Measurements from ENCODE around the gene PIGQ.

The PIGQ gene

GRCh38 chr16:567373-568256, 2.2 kb upstream of the PIGQ start:
- peak overlapping the region; percentile 92 for H3K27ac Mint-ChIP-seq
- H3K9me3 Mint-ChIP-seq, result no peaks in the 10 kb centered on the region
- H3K4me1 Mint-ChIP-seq, result peaks cover 41% of the 10 kb centered on the region
- no peak for ATAC-seq
- H3K36me3 Mint-ChIP-seq, result no peaks in the 10 kb centered on the region
- peaks cover 4% of the 10 kb centered on the region for H3K27me3 Mint-ChIP-seq
- H3K4me3 Mint-ChIP-seq, result peak overlapping the region; percentile 76

GRCh38 chr16:568401-569258, 1.1 kb upstream of the PIGQ start:
- Mint-ChIP-seq H3K4me1 (peaks cover 41% of the 10 kb centered on the region), H3K27ac (peak overlapping the region; percentile 85), H3K27me3 (no peaks in the 10 kb centered on the region), H3K9me3 (no peaks in the 10 kb centered on the region), H3K4me3 (peak overlapping the region; percentile 87), H3K36me3 (no peaks in the 10 kb centered on the region)
- ATAC-seq, result no peak

DNA sequence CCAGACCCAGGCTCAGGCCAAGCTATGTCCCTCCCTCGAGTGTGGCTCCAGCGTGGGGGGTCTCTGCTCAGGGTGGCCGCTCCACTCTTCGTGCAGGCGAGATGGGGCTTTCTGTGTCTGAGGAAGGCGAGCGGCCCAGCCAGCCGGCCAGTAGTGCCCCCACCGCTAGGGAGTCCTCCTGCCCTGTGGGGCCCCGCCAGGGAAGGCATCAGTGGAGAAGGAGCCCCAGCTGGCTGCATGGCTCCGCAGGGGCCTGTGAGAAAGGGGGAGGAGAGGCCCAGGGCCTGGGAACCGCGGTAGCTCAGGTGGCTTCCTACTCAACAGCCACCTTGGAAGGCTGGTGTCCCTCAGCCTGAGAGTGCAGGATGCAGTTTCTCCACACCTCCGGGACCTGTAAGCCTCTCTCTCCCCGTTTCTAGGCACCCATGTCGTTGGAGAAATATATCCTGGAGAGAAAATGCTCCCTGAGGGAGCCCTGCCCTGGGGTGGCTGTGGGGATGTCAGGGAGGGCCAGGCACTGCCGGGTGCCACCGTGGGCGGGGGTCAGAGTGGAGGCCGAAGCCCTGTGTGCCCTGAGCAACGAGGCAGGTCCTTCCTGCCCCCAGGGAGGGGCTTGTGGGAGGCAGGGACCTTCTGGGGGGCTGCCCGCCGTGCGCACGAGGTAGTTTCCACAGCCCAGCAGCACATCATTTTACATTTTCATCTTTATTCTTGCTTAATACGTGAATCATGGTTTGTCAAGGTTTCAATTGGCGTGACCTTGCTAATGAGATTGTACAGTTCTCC, 3.3 kb downstream of the PIGQ start:
- peaks cover 7% of the 10 kb centered on the region for H3K36me3 Mint-ChIP-seq
- H3K27ac Mint-ChIP-seq, result no peak overlapping the region
- no peaks in the 10 kb centered on the region for H3K27me3 Mint-ChIP-seq
- H3K4me1 Mint-ChIP-seq, result peaks cover 36% of the 10 kb centered on the region
- ATAC-seq, result no peak
- H3K9me3 Mint-ChIP-seq, result no peaks in the 10 kb centered on the region
- no peak overlapping the region for H3K4me3 Mint-ChIP-seq

DNA sequence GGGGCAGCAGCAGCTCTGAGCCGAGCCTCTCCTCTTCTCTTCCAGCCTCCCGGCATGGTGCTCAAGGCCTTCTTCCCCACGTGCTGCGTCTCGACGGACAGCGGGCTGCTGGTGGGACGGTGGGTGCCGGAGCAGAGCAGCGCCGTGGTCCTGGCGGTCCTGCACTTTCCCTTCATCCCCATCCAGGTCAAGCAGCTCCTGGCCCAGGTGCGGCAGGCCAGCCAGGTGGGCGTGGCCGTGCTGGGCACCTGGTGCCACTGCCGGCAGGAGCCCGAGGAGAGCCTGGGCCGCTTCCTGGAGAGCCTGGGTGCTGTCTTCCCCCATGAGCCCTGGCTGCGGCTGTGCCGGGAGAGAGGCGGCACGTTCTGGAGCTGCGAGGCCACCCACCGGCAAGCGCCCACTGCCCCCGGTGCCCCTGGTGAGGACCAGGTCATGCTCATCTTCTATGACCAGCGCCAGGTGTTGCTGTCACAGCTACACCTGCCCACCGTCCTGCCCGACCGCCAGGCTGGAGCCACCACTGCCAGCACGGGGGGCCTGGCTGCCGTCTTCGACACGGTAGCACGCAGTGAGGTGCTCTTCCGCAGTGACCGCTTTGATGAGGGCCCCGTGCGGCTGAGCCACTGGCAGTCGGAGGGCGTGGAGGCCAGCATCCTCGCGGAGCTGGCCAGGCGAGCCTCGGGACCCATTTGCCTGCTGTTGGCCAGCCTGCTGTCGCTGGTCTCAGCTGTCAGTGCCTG, 4.4 kb downstream of the PIGQ start:
- no peaks in the 10 kb centered on the region for H3K27me3 Mint-ChIP-seq
- peaks cover 35% of the 10 kb centered on the region for H3K4me1 Mint-ChIP-seq
- H3K27ac Mint-ChIP-seq, result no peak overlapping the region
- no peaks in the 10 kb centered on the region for H3K9me3 Mint-ChIP-seq
- no peak overlapping the region for H3K4me3 Mint-ChIP-seq
- ATAC-seq, result no peak
- peaks cover 7% of the 10 kb centered on the region for H3K36me3 Mint-ChIP-seq

GRCh38 chr16:575354-576196, 5.8 kb downstream of the PIGQ start:
- no peak for ATAC-seq
- Mint-ChIP-seq H3K9me3 (no peaks in the 10 kb centered on the region), H3K36me3 (peaks cover 7% of the 10 kb centered on the region), H3K4me3 (no peak overlapping the region), H3K27ac (no peak overlapping the region), H3K27me3 (no peaks in the 10 kb centered on the region), H3K4me1 (peaks cover 28% of the 10 kb centered on the region)

DNA sequence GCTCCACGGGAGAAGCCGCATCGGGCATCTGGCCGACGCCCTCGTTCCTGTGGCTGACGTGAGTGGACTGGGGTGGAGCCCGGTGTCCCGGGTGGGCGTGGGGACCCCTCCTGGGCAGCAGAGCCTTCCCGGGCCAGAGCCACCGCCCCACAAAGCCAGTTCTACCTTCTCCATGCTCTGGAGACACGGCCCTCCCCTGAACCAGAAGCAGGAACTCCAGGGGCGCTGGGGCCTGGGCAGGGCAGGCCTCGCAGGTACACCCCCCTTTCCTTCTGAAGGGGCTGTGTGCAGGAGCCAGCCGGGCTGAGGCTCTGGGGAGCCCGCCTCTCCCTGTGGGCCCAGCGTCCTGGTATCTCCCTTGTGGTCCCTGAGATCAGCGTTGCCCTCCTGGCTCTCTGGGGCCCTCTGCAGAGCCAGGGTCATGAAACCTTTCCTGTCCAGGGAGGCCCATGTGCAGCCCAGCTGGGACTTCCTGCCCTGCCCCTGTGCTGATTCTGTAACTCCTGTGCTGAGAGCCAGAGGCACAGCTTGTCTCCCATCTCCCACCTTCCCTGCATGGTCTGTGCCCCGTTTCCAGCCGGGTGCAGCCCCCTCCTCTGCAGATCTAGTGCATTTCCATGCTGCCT, 6.5 kb downstream of the PIGQ start:
- H3K4me1 Mint-ChIP-seq, result peaks cover 21% of the 10 kb centered on the region
- no peaks in the 10 kb centered on the region for H3K27me3 Mint-ChIP-seq
- H3K27ac Mint-ChIP-seq, result no peak overlapping the region
- no peak for ATAC-seq
- no peak overlapping the region for H3K4me3 Mint-ChIP-seq
- no peaks in the 10 kb centered on the region for H3K9me3 Mint-ChIP-seq
- H3K36me3 Mint-ChIP-seq, result peaks cover 7% of the 10 kb centered on the region

GRCh38 chr16:576823-577201, 7.0 kb downstream of the PIGQ start:
- H3K27ac Mint-ChIP-seq, result no peak overlapping the region
- no peaks in the 10 kb centered on the region for H3K27me3 Mint-ChIP-seq
- ATAC-seq, result no peak
- peaks cover 7% of the 10 kb centered on the region for H3K36me3 Mint-ChIP-seq
- H3K4me1 Mint-ChIP-seq, result peaks cover 16% of the 10 kb centered on the region
- H3K4me3 Mint-ChIP-seq, result no peak overlapping the region
- no peaks in the 10 kb centered on the region for H3K9me3 Mint-ChIP-seq

DNA sequence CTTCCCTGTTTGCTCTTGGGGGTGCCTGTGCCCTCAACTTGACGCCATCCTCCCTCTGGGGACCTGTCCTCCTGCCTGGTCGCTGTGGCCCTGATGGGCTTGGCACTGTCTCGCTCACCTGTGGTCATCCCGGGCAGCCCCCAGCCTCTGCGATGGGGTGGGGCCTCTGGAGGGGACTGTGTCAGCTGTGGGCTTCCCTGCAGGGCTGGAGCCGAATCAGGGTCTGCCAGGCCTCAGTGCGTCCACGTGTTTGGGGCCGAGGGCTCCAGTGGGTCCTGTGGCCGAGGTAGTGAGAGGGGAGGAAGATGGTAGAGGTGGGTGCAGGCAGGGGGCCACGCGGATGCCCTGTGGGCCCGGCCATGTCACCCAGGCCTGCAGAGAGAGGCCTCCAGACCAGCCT, 8.0 kb downstream of the PIGQ start:
- ATAC-seq, result no peak
- Mint-ChIP-seq H3K27ac (no peak overlapping the region), H3K9me3 (no peaks in the 10 kb centered on the region), H3K27me3 (no peaks in the 10 kb centered on the region), H3K4me1 (peaks cover 12% of the 10 kb centered on the region), H3K4me3 (no peak overlapping the region), H3K36me3 (peaks cover 7% of the 10 kb centered on the region)

- H3K9me3 Mint-ChIP-seq, result no peaks in the 10 kb centered on the region
- peaks cover 12% of the 10 kb centered on the region for H3K4me1 Mint-ChIP-seq
Measured at GRCh38 chr16:578232-578869, 8.6 kb downstream of the PIGQ start.

DNA sequence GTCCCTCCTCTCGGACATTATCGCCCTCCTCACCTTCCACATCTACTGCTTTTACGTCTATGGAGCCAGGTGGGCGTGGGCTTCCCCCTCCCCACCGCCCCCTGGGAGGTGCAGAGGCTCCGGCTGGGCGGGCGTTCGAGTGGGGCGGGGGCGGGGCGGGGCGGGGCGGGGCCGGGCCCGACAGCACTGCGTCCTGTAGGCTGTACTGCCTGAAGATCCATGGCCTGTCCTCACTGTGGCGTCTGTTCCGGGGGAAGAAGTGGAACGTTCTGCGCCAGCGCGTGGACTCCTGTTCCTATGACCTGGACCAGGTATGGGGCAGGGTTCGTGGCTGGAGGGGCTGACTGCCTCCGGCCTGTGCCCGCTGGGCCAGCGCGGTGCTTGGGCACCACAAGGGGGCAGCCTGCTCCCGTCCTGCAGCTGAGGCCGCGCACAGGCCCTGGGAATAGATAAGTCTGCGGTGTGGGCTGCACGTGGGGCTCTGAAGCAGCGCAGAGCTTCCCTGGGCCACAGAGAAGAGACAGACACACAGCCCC, 9.2 kb downstream of the PIGQ start:
- H3K27ac Mint-ChIP-seq, result no peak overlapping the region
- peak overlapping the region; percentile 18 for H3K4me3 Mint-ChIP-seq
- no peaks in the 10 kb centered on the region for H3K9me3 Mint-ChIP-seq
- peaks cover 7% of the 10 kb centered on the region for H3K36me3 Mint-ChIP-seq
- peak; percentile 86 for ATAC-seq
- H3K4me1 Mint-ChIP-seq, result peaks cover 12% of the 10 kb centered on the region
- H3K27me3 Mint-ChIP-seq, result no peaks in the 10 kb centered on the region

More at GRCh38 chr16:578232-578869, 8.6 kb downstream of the PIGQ start:
- H3K27ac Mint-ChIP-seq, result no peak overlapping the region
- H3K36me3 Mint-ChIP-seq, result peaks cover 7% of the 10 kb centered on the region
- ATAC-seq, result no peak
- no peaks in the 10 kb centered on the region for H3K27me3 Mint-ChIP-seq
- H3K4me3 Mint-ChIP-seq, result no peak overlapping the region

DNA sequence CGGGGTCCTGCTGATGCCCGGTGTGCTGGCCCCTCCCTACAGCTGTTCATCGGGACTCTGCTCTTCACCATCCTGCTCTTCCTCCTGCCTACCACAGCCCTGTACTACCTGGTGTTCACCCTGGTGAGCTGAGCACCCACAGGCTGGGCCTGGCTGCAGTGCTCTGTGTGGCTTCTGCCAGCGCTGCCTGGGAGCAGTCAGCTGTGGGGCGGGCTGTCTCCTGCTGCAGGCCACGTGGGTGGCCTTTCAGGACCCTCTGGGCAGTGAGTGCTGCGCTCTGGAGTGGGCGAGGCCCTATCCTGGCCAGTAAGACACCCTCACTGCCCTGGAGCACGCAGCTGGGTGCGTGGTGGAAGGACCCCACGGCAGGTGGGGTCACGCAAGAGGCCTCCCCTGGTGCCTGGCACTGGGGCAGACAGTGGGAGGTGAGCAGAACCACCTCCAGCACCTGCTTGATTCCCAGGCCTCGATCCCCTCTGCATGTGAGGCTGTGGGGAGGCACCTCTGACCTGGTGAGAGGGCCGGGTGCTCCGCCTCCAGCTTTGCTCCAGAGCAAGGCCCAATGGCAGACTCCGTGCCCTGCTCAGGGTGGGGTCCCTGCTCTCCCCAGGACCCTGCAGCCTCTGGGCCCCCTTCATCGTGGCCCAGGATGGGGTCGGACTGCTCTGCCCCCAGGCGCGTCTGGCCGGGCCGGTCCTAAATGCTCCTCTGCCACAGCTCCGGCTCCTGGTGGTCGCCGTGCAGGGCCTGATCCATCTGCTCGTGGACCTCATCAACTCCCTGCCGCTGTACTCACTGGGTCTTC, 10.6 kb downstream of the PIGQ start:
- H3K27ac Mint-ChIP-seq, result no peak overlapping the region
- no peaks in the 10 kb centered on the region for H3K9me3 Mint-ChIP-seq
- peaks cover 7% of the 10 kb centered on the region for H3K36me3 Mint-ChIP-seq
- H3K27me3 Mint-ChIP-seq, result peaks cover 2% of the 10 kb centered on the region
- ATAC-seq, result no peak
- no peak overlapping the region for H3K4me3 Mint-ChIP-seq
- peaks cover 12% of the 10 kb centered on the region for H3K4me1 Mint-ChIP-seq

GRCh38 chr16:580946-581498, 11.3 kb downstream of the PIGQ start:
- Mint-ChIP-seq H3K36me3 (peaks cover 7% of the 10 kb centered on the region), H3K9me3 (no peaks in the 10 kb centered on the region), H3K4me3 (no peak overlapping the region), H3K4me1 (peaks cover 18% of the 10 kb centered on the region), H3K27me3 (peaks cover 9% of the 10 kb centered on the region), H3K27ac (no peak overlapping the region)
- no peak for ATAC-seq
